GM12874 (cell line): ENCODE measurements around the gene FHL3.

Experiments
- TF ChIP-seq, protein P1 (sequence below): IDR thresholded peaks from 2 replicates; pipeline ENCODE4 v1.5.1; 2011; ENCODE audit warnings: low read depth, mild to moderate bottlenecking, control low read depth, low read length, moderate library complexity; ENCODE audit not compliant: insufficient read depth

Gene FHL3

GRCh38 chr1:38029685-38030511 is 24.6 kb upstream of the FHL3 start:
- TF ChIP-seq, protein P1, sequence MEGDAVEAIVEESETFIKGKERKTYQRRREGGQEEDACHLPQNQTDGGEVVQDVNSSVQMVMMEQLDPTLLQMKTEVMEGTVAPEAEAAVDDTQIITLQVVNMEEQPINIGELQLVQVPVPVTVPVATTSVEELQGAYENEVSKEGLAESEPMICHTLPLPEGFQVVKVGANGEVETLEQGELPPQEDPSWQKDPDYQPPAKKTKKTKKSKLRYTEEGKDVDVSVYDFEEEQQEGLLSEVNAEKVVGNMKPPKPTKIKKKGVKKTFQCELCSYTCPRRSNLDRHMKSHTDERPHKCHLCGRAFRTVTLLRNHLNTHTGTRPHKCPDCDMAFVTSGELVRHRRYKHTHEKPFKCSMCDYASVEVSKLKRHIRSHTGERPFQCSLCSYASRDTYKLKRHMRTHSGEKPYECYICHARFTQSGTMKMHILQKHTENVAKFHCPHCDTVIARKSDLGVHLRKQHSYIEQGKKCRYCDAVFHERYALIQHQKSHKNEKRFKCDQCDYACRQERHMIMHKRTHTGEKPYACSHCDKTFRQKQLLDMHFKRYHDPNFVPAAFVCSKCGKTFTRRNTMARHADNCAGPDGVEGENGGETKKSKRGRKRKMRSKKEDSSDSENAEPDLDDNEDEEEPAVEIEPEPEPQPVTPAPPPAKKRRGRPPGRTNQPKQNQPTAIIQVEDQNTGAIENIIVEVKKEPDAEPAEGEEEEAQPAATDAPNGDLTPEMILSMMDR: no peak

- TF ChIP-seq, protein P1: no peak
These were observed 23.9 kb upstream of the FHL3 start for GRCh38 chr1:38029081-38029681.

GRCh38 chr1:38028671-38029070 is 23.4 kb upstream of the FHL3 start:
- TF ChIP-seq, protein P1: no peak

- TF ChIP-seq, protein P1: no peak
These were observed 22.8 kb upstream of the FHL3 start for GRCh38 chr1:38028105-38028591.

DNA sequence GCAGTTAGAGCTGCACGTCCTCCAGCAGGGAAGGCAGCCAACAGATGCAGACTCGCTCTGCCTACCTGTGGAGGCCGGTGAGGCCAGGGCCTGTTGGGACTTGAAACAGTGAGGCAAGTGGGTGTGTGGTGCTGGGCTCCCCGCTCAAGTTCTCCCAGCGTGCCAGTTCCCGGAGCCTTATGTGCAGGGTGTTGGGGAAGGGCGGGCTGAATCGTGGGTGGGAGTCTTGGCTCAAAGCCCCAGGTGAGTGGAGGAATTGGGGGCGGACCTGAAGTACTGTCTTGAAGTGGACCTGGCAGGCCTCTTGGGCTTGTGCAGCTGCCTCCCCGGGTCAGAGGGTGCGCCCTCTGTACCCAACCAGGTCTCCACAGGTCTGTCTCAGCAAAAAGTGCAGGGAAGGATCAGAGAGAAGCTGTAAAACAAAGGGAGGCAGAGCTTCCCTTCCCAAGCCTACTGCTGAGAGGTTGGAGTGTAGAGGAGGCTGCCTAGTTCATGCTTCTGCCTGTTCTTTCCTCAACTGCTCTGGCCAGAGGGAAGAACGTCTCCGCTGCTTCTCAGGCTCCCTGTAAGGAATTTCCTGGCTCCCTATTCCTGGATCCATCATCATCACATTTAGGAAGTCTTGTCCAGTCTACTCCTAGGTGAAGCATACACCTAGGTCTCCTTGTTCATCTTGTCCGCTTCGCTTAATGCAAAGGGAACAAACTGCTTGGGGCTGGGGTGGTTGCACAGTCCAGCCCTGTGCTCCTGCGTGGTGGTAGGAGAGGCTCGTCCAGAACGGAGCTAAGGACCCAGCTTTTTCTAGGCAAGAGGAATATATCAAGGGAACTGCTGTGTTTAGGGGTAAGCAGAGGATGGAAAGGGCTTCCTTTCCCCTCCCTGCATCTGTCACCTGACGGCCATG is 22.1 kb upstream of the FHL3 start:
- TF ChIP-seq, protein P1: no peak

GRCh38 chr1:38026592-38027200 is 21.4 kb upstream of the FHL3 start:
- TF ChIP-seq, protein P1: peak; percentile 59
